Heart left ventricle (tissue), 16 donors: ENCODE measurements around the gene AAR2. TPM values are rescaled to one million over a fixed set of nuclear protein-coding genes. Genes with fewer than 3 reads are reported as not detected.

Experiments
- ATAC-seq, 4 donors: fragments of 200-7000 bp; cut with Tn5 transposase; one replicate each; pipeline ENCODE4 v1.9.1; 2020 to 2022; ENCODE audit warnings: moderate library complexity in 4 of 4, mild to moderate bottlenecking in 3 of 4, moderate number of reproducible peaks in 1 of 4
- DNase-seq, 5 donors: peaks; one replicate each; pipeline ENCODE4 v3.0.0-alpha.2; 2020
- H3K27ac ChIP-seq, 12 donors: fragments of 200-600 bp; sonication (generic) in 4 of 12; one replicate each; pipeline versions ENCODE4 v1.5.0 to v1.8.0; 2016 to 2022; ENCODE audit warnings: mild to moderate bottlenecking in 2 of 12
- H3K27me3 ChIP-seq, 9 donors: fragments of 200-600 bp; sonication (generic) in 2 of 9; one replicate each; pipeline versions ENCODE4 v1.5.1 to v1.8.0; 2016 to 2022; ENCODE audit warnings: mild to moderate bottlenecking in 3 of 9
- H3K36me3 ChIP-seq, 9 donors: fragments of 200-600 bp; sonication (generic) in 2 of 9; one replicate each; pipeline versions ENCODE4 v1.5.0 to v1.8.0; 2018 to 2022; ENCODE audit warnings: mild to moderate bottlenecking in 2 of 9
- H3K4me1 ChIP-seq, 12 donors: fragments of 200-600 bp; sonication (generic) in 4 of 12; one replicate each; pipeline versions ENCODE4 v1.5.0 to v1.8.0; 2016 to 2022; ENCODE audit warnings: mild to moderate bottlenecking in 3 of 12
- H3K4me3 ChIP-seq, 12 donors: fragments of 200-600 bp; sonication (generic) in 4 of 12; one replicate each; pipeline versions ENCODE4 v1.5.0 to v1.8.0; 2017 to 2022; ENCODE audit warnings: mild to moderate bottlenecking in 9 of 12, moderate library complexity in 4 of 12
- H3K9me3 ChIP-seq, 12 donors: fragments of 200-600 bp; sonication (generic) in 4 of 12; one replicate each; pipeline versions ENCODE4 v1.5.0 to v1.8.0; 2016 to 2022; ENCODE audit warnings: mild to moderate bottlenecking in 1 of 12
- POLR2A ChIP-seq, 2 donors: fragments of 450-650 bp; IDR thresholded peaks; one replicate each; pipeline ENCODE4 v1.6.1; 2017; ENCODE audit warnings: antibody characterized with exemption in 2 of 2, mild to moderate bottlenecking in 2 of 2, moderate library complexity in 2 of 2
- WGBS, 4 donors: extraction: QIAGEN DNeasy Blood & Tissue Kit in 2 of 4; methylation state at CpG; one replicate each; pipeline versions ENCODE4 v1.1.5 to v1.1.7; 2013 to 2018; 5-methylcytosine and 5-hydroxymethylcytosine counted together
- intact Hi-C, 10 donors: fragments of 100-400 bp; cut with DNase I; formaldehyde crosslinking; loops; one replicate each; pipeline versions ENCODE4 v1.11.1 to v1.14.2; 2022
- polyA plus RNA-seq, 2 donors: library from polyadenylated mRNA; stranded (reverse); fragments of 200-250 nt; gene quantifications; one replicate each; pipeline ENCODE4 v1.2.3, GENCODE V29; 2013
- total RNA-seq, 9 donors: library from RNA; depleted of rRNA in 2 of 9; stranded (reverse); fragments of >200 nt in 2 of 9; fragmentation: NEBNext Ultra II Directional in 3 of 9; extraction: Animal tissue kit (Norgen Biotek cat#: 25700) in 3 of 9; gene quantifications; one replicate each; pipeline versions ENCODE4 v1.1.0 to v1.2.4, GENCODE V29; 2016 to 2023
- TF ChIP-seq, protein P1 (sequence below), 12 donors: fragments of 200-600 bp; sonication (generic) in 4 of 12; IDR thresholded peaks; one replicate each; pipeline versions ENCODE4 v1.5.0 to v1.8.0; 2018 to 2022; ENCODE audit warnings: antibody characterized with exemption in 12 of 12, mild to moderate bottlenecking in 5 of 12
- donor health status: ischemic (EF 13 %, LVEDD 7.1; RV severe dilation, severe dysfunction).
- donor health status: healthy with polysubstance abuse.
- donor health status: DM: no; HTN: yes; CAD: no.
- donor health status: DM: no; HTN: no; CAD: no.
- donor health status: ischemic (EF 25% LVEDD 6.9; RV normal size, moderate dysfunction).
- donor health status: ischemic (EF 25% LVEDD 5.7; RV mildly dilated, moderate dysfunction).
- donor health status: healthy.
- donor health status: DM: yes; HTN: yes; CAD: no.
- donor health status: ischemic (EF 35%, LVEDD 5.7; RV mildly dilated, moderate dysfunction).
- donor health status: nonischemic (EF 11% LVEDD 7.7; RV severe dilation, severe dysfunction).
- donor health status: DM: yes; HTN: yes; CAD: no.
- donor health status: PGD.
- donor health status: ischemic (EF 29% LVEDD 5.4; RV normal size, mild dysfunction).
- donor health status: nonischemic (EF 23%, LVEDD 6.1; RV moderate dilation, normal function).

Gene AAR2
- total and polyA plus RNA-seq, 11 donors = 7.8 to 26.9 (median 16.8) TPM

DNA sequence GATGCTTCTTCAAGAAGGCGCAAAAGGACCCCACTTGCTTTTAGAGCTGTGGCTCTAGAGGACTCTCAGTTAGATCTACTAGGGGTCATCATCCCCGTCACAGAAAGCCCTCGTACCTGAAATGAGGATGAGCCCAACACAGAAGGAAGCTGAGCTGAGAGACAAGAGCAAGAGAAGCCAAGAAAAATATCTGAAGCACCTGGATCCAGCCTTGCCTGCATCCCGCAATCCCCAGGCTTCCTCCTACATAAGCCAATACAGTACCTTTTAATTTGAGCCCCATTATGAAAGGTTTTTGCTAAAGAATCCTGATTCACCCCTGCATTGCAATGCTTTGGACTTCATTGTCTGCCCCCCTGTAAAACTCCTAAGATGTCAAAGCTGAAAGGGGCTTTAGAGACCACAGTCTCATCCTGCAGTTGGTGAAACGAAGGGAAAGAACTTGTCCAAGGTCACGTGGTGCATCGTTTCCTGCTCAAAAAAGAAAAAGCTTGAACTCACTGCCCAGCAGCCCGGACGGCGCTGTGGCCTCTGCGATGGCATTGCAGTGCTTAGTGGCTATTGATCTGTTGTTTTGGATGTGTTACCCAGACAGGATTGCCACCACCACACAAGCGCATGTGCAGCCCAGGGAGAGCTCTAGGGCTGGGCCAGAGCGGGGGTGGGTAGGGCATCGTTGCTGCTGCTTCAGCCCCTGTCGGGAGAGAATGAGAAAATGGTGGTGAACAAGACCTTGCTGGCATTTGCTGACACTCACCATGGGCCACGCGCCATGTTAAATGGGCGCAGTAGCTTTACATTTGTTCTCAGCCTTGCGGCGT lies 28.4 kb downstream of the AAR2 start:
- no peak overlapping the region for H3K4me3 ChIP-seq
- no peaks in the 10 kb centered on the region for H3K36me3 ChIP-seq
- H3K9me3 ChIP-seq = no peaks in the 10 kb centered on the region
- H3K4me1 ChIP-seq = no peaks in the 10 kb centered on the region
- DNase-seq (no peak), ATAC-seq (no peak)
- no peak for TF ChIP-seq POLR2A (IDR thresholded peaks at IDR 0.05)
- TF ChIP-seq, protein P1, sequence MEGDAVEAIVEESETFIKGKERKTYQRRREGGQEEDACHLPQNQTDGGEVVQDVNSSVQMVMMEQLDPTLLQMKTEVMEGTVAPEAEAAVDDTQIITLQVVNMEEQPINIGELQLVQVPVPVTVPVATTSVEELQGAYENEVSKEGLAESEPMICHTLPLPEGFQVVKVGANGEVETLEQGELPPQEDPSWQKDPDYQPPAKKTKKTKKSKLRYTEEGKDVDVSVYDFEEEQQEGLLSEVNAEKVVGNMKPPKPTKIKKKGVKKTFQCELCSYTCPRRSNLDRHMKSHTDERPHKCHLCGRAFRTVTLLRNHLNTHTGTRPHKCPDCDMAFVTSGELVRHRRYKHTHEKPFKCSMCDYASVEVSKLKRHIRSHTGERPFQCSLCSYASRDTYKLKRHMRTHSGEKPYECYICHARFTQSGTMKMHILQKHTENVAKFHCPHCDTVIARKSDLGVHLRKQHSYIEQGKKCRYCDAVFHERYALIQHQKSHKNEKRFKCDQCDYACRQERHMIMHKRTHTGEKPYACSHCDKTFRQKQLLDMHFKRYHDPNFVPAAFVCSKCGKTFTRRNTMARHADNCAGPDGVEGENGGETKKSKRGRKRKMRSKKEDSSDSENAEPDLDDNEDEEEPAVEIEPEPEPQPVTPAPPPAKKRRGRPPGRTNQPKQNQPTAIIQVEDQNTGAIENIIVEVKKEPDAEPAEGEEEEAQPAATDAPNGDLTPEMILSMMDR (IDR thresholded peaks at IDR 0.05) = no peak
- no peak overlapping the region for H3K27ac ChIP-seq
- intact Hi-C loops = no loop called here
- WGBS, 4 donors = 88 to 90% (median 89%) methylated on average over 20 of the region's 20 CpGs
- no peaks in the 10 kb centered on the region for H3K27me3 ChIP-seq

DNA sequence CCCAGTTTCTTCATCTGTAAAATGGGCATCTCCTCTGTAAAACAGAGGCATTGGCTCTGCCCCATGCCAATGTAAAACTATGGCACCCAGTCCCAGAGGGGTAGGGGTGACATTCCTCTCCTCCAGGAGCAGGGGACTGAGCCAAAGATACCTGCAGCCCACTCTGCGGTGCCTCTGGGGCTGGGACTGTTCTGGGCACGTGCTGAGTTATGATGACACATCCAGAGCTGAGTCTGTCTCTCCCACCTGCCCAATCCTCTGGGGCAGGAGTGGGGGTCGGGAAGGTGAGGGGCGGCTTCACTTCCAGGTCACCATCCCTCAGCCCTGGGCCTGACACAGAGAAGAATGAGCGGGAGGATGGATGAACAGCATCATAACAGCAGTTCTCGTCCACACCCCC lies 29.9 kb downstream of the AAR2 start:
- WGBS, 4 donors = 82 to 94% (median 85%) methylated on average over 3 to 6 of the region's 6 CpGs
- DNase-seq (no peak), ATAC-seq (no peak)

DNA sequence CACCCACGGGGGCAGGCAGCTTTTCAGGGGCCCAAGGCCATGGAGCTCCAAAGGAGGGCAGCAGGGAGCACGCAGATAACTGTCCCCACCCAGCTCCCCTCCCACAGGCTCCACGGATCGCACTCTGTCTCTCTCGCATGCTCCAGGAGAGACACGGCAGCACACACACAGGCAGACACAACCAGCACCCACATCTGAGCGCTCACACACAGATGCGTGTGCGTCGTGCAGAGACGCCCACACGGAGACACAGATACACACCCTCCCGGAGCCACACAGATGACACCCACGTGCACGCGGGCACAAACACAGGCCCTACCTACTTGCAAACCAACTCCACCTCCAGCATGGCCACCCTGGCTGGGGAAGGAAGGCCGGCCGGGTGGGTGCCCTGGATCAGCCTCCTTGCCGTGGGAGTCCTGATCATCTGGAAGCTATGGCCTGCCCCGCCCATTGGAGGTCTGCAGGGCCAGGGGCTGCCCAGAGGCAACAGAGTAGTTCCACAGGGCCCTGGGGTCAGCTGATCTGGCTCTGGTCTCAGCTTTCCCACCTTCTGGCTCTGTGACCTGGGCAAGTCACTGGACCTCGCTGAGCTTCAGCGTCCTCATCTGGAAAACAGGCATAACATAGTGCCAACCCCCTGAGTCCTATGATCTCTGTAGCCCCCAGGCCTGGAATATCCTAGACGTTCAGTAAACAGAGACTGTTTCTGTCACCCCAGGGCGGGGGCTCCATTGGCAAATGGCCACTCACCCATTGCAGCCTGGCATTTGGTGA lies 31.5 kb downstream of the AAR2 start:
- H3K4me1 ChIP-seq = no peaks in the 10 kb centered on the region
- H3K36me3 ChIP-seq = no peaks in the 10 kb centered on the region
- no peak overlapping the region for H3K4me3 ChIP-seq
- intact Hi-C loops = no loop called here
- TF ChIP-seq, protein P1 (IDR thresholded peaks at IDR 0.05) = no peak
- TF ChIP-seq POLR2A (IDR thresholded peaks at IDR 0.05) = no peak
- H3K27ac ChIP-seq = no peak overlapping the region
- H3K9me3 ChIP-seq = no peaks in the 10 kb centered on the region
- DNase-seq (no peak), ATAC-seq (no peak)
- H3K27me3 ChIP-seq = peaks cover 0 to under 1% (median 0%) of the 10 kb centered on the region in 9 donors
- 78 to 85% (median 81%) methylated on average over 19 to 24 of the region's 24 CpGs for WGBS, 4 donors

More for the DNA sequence above, 29.9 kb downstream of the AAR2 start:
- Histone ChIP-seq H3K9me3 (no peaks in the 10 kb centered on the region), H3K4me1 (no peaks in the 10 kb centered on the region), H3K27me3 (no peaks in the 10 kb centered on the region), H3K27ac (no peak overlapping the region), H3K36me3 (no peaks in the 10 kb centered on the region), H3K4me3 (no peak overlapping the region)
- TF ChIP-seq, protein P1 (IDR thresholded peaks at IDR 0.05) = no peak
- TF ChIP-seq POLR2A (IDR thresholded peaks at IDR 0.05) = no peak
- intact Hi-C loops = no loop called here
